Thyroid gland (tissue), 4 donors: ENCODE data around the gene N4BP2L2. TPM values are rescaled to one million over a fixed set of nuclear protein-coding genes. Genes with fewer than 3 reads are reported as not detected.
A peak's percentile ranks its signal among the peaks of the same experiment; 100 is the strongest.
"Not testable (repeated sequence)": the region's sequence is repeated elsewhere in the genome, so short reads cannot be mapped to it uniquely, and the experiment has no call there.

Experiments
- DNase-seq, 2 donors: peaks; one replicate each; pipeline ENCODE4 v3.0.0-alpha.2; 2019
- H3K27ac ChIP-seq, 3 donors: fragments of 200-600 bp; sonication (generic); 1 replicate in 2 of 3; 2 replicates in 1 of 3; pipeline ENCODE4 v1.5.1; 2016 to 2019; ENCODE audit warnings: mild to moderate bottlenecking in 1 of 3, moderate library complexity in 1 of 3
- H3K27me3 ChIP-seq: fragments of 200-600 bp; sonication (generic); one replicate; pipeline ENCODE4 v1.5.1; 2019
- H3K36me3 ChIP-seq, 2 donors: fragments of 200-600 bp; sonication (generic); one replicate each; pipeline ENCODE4 v1.5.1; 2016 to 2019
- H3K4me1 ChIP-seq, 2 donors: fragments of 200-600 bp; sonication (generic); one replicate each; pipeline ENCODE4 v1.5.1; 2017 to 2019
- H3K4me3 ChIP-seq, 3 donors: fragments of 200-600 bp; sonication (generic); replicated peaks in 1 of 3; 1 replicate in 2 of 3; 2 replicates in 1 of 3; pipeline ENCODE4 v1.5.1; 2016; ENCODE audit warnings: mild to moderate bottlenecking in 1 of 3
- H3K9me3 ChIP-seq: fragments of 200-600 bp; sonication (generic); one replicate; pipeline ENCODE4 v1.5.1; 2017
- CTCF ChIP-seq, 6 experiments: fragments of 200-600 bp in 3 of 6; fragments of 450-650 bp in 3 of 6; sonication (generic) in 3 of 6; IDR thresholded peaks; one replicate each; pipeline ENCODE4 v1.5.1; 2016 to 2019; ENCODE audit warnings: antibody characterized with exemption in 6 of 6, mild to moderate bottlenecking in 2 of 6, inconsistent platforms in 1 of 6, moderate library complexity in 1 of 6
- POLR2A ChIP-seq, 2 donors: fragments of 450-650 bp; IDR thresholded peaks; one replicate each; pipeline ENCODE4 v1.6.1; 2017; ENCODE audit warnings: antibody characterized with exemption in 2 of 2, mild to moderate bottlenecking in 2 of 2, moderate library complexity in 1 of 2
- WGBS, 2 donors: methylation state at CpG; one replicate each; pipeline ENCODE4 v1.1.5; 2017; 5-methylcytosine and 5-hydroxymethylcytosine counted together
- intact Hi-C: fragments of 100-400 bp; cut with DNase I; formaldehyde crosslinking; loops from one replicate; pipeline ENCODE4 v1.15.1; 2023
- total RNA-seq, 4 donors: library from RNA; depleted of rRNA; stranded (reverse); fragments of >200 nt; gene quantifications; one replicate each; pipeline ENCODE4 v1.2.3, GENCODE V29; 2016

Gene N4BP2L2
- total RNA-seq, 4 donors from 2014 or later, result 267 to 633 (median 382) TPM

DNA sequence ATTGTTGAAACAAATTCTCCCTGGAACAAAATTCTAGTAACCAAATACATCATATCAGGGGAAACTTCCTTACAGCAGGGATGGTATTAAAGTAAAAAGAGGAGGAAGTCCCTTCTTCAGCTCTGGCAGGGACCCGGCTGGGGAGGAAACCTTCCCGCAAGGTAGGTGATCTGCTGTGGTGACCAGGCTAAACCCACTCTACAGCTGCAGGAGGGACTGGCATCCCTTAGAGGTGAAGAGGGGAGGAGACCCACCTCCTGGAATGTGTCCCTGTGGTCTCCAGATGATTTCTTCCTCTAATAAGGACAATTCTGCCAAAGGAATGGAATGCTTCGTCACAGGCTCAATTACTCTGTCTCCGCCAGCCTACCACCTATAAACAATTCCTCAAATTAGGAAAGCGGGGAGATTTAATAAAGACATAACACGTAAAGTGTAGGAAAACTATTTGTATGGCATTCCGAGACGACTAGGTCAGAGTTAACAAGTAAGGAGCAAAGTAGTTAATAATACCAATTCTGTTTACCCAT, 47.0 kb upstream of the N4BP2L2 start:
- WGBS, 2 donors, result 14 to 19% methylated on average over 8 of the region's 8 CpGs
- Histone ChIP-seq H3K27me3 (no peaks in the 10 kb centered on the region), H3K9me3 (no peaks in the 10 kb centered on the region), H3K27ac (peak overlapping the region in 2 of 3 donors; percentile 75 to 91), H3K36me3 (no peaks in the 10 kb centered on the region), H3K4me3 (peak overlapping the region in 2 of 3 donors; percentile 23 to 29), H3K4me1 (peaks cover 3 to 5% of the 10 kb centered on the region in 2 donors)
- peak in 1 of 2 donors; percentile 16 for DNase-seq
- no peak for TF ChIP-seq POLR2A (IDR thresholded peaks at IDR 0.05)
- intact Hi-C loops, result loop anchor here (5.0 kb wide), 2 partner anchors 52 to 957 kb away; no protein-coding TSS in a partner anchor

- intact Hi-C loops, result no loop called here
- Histone ChIP-seq H3K9me3 (no peaks in the 10 kb centered on the region), H3K36me3 (no peaks in the 10 kb centered on the region), H3K27ac (no peak overlapping the region), H3K27me3 (no peaks in the 10 kb centered on the region), H3K4me3 (no peak overlapping the region), H3K4me1 (peaks cover 3 to 5% of the 10 kb centered on the region in 2 donors)
- WGBS, 2 donors, result 90 to 92% methylated on average over 2 of the region's 2 CpGs
- TF ChIP-seq POLR2A (IDR thresholded peaks at IDR 0.05), result no peak
- TF ChIP-seq CTCF (IDR thresholded peaks at IDR 0.05), result no peak
- no peak for DNase-seq
Measured at GRCh38 chr13:32582991-32583390, 44.4 kb upstream of the N4BP2L2 start.

GRCh38 chr13:32582281-32582680, 43.7 kb upstream of the N4BP2L2 start:
- H3K27ac ChIP-seq, result no peak overlapping the region
- intact Hi-C loops, result no loop called here
- H3K4me1 ChIP-seq, result peaks cover 3 to 5% of the 10 kb centered on the region in 2 donors
- DNase-seq, result no peak
- H3K27me3 ChIP-seq, result no peaks in the 10 kb centered on the region
- no peaks in the 10 kb centered on the region for H3K9me3 ChIP-seq
- H3K36me3 ChIP-seq, result no peaks in the 10 kb centered on the region
- 65 to 69% methylated on average over 2 of the region's 2 CpGs for WGBS, 2 donors
- no peak for TF ChIP-seq POLR2A (IDR thresholded peaks at IDR 0.05)
- TF ChIP-seq CTCF (IDR thresholded peaks at IDR 0.05), result no peak
- H3K4me3 ChIP-seq, result no peak overlapping the region

DNA sequence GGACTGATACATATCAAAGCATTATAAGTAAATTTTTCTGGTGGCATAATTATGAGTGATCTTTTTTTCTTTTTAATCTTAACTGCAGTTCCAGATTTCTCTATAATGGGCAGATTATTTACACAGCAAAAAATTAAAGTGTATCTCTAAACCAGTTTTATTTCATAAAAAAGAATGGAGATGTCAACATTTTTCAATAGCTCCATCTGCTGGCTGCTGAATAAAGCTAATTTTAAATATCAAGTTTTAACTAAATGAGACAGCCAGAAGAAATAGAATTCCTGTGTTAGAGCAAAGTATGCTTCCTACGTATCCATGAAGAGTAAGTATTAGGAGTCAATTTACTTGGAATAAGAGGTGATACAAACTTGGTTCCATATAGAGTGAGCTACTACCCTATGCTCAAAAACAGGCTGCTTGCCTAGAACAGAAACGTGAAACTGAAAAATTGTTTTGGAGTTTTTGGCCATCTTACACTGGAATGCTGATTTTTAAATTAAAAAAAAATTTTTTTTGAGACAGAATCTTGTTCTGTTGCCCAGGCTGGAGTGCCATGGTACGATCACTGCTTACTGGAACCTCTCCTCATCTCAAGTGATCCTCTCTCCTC, 42.7 kb upstream of the N4BP2L2 start:
- intact Hi-C loops, result no loop called here

GRCh38 chr13:32577032-32577431, 38.4 kb upstream of the N4BP2L2 start:
- TF ChIP-seq CTCF (IDR thresholded peaks at IDR 0.05) (no peak), POLR2A (IDR thresholded peaks at IDR 0.05) (no peak)
- intact Hi-C loops, result loop anchor here (10.0 kb wide), 1 partner anchor 192 kb away; no protein-coding TSS in a partner anchor
- WGBS, 2 donors, result 97 to 99% methylated on average over 3 of the region's 3 CpGs

More for the DNA sequence above, 42.7 kb upstream of the N4BP2L2 start:
- Histone ChIP-seq H3K4me3 (no peak overlapping the region), H3K36me3 (no peaks in the 10 kb centered on the region), H3K9me3 (no peaks in the 10 kb centered on the region), H3K27me3 (no peaks in the 10 kb centered on the region), H3K4me1 (peaks cover 3 to 5% of the 10 kb centered on the region in 2 donors), H3K27ac (no peak overlapping the region)
- TF ChIP-seq CTCF (IDR thresholded peaks at IDR 0.05) (peak in 4 of 6 experiments; percentile 20 to 57 (median 50)), POLR2A (IDR thresholded peaks at IDR 0.05) (no peak)
- DNase-seq, result no peak
- 45 to 48% methylated on average over 3 of the region's 3 CpGs for WGBS, 2 donors

DNA sequence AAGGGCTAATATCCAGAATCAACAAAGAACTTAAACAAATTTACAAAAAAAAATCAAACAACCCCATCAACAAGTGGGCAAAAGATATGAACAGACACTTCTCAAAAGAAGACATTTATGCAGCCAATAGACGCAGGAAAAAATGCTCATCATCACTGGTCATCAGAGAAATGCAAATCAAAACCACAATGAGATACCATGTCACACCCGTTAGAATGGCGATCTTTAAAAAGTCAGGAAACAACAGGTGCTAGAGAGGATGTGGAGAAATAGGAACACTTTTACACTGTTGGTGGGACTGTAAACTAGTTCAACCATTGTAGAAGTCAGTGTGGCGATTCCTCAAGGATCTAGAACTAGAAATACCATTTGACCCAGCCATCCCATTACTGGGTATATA, 37.1 kb upstream of the N4BP2L2 start:
- H3K4me3 ChIP-seq, H3K36me3 ChIP-seq, H3K4me1 ChIP-seq, H3K9me3 ChIP-seq, DNase-seq, H3K27me3 ChIP-seq, H3K27ac ChIP-seq: not testable (repeated sequence)
- intact Hi-C loops, result loop anchor here (10.0 kb wide), 1 partner anchor 191 kb away; no protein-coding TSS in a partner anchor
- WGBS, 2 donors, result 93 to 96% methylated on average over 4 of the region's 4 CpGs

More at GRCh38 chr13:32577032-32577431, 38.4 kb upstream of the N4BP2L2 start:
- Histone ChIP-seq H3K9me3 (no peaks in the 10 kb centered on the region), H3K4me3 (no peak overlapping the region), H3K36me3 (no peaks in the 10 kb centered on the region), H3K27ac (no peak overlapping the region), H3K27me3 (no peaks in the 10 kb centered on the region), H3K4me1 (no peaks in the 10 kb centered on the region)
- DNase-seq, result no peak

DNA sequence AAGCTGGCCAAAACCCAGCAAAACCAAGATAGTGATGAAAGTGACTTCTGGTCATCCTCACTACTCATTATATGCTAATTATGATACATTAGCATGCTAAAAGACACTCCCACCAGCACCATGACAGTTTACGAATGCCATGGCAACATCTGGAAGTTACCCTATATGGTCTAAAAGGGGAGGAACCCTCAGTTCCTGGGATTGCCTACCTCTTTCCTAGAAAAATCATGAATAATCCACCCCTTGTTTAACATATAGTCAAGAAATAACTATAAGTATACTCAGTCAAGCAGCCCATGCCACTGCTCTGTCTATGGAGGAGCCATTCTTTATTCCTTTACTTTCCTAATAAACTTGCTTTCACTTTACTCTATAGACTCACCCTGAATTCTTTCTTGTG, 22.2 kb upstream of the N4BP2L2 start:
- 94 to 100% methylated on average over 1 of the region's 1 CpG for WGBS, 2 donors
- H3K27me3 ChIP-seq, H3K4me3 ChIP-seq, H3K4me1 ChIP-seq, H3K27ac ChIP-seq, H3K36me3 ChIP-seq, H3K9me3 ChIP-seq, intact Hi-C loops, DNase-seq: not testable (repeated sequence)
